ENCODE results near the gene ANXA5.

ANXA5 gene

DNA sequence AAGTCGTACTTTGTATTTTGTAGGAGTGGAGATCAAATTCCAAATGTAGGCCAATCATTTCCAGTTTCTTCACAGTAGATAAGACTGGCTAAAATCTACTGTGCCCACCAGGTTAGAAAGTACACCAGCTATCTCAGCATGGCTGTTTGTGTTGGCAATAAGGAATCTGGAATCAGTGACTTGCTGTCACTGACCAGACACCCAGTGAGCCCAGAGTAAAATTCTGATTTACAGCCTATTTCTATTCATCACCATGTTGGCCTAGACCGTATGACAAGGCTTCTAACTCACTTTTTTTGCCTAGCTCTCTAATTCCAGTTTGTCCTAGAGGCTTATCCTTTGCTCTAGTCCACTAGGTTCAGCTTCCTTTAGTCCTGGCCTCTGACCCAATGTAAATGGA, 42.8 kb upstream of the ANXA5 start:
- Histone ChIP-seq H3K9ac (ENCODE audit: low read length) (no peak overlapping the region), H3K27me3 (ENCODE audit: insufficient read depth, low read length) (no peaks in the 10 kb centered on the region), H3K4me3 (ENCODE audit: low read depth, low read length) (no peak overlapping the region), H3K36me3 (ENCODE audit: control insufficient read depth in 1 of 2, insufficient read depth in 2 of 2, low read length in 2 of 2) (no peaks in the 10 kb centered on the region), H3K9me3 (ENCODE audit: insufficient read depth, low read depth, low read length) (no peaks in the 10 kb centered on the region), H4K12ac (ENCODE audit: low read depth, low read length) (no peak overlapping the region), H4K8ac (ENCODE audit: low read depth, low read length) (no peak overlapping the region), H3K18ac (ENCODE audit: low read length) (no peak overlapping the region), H2AK5ac (ENCODE audit: low read length) (no peak overlapping the region), H2BK120ac (ENCODE audit: insufficient read depth, low read length, poor library complexity) (no peak overlapping the region), H2BK12ac (ENCODE audit: low read length) (no peak overlapping the region), H3K27ac (ENCODE audit: low read depth, low read length) (no peak overlapping the region), H4K91ac (ENCODE audit: low read depth, low read length) (no peak overlapping the region), H3K79me2 (ENCODE audit: control insufficient read depth, insufficient read depth, low read length, poor library complexity) (no peaks in the 10 kb centered on the region), H3K4ac (ENCODE audit: low read depth, low read length) (no peak overlapping the region), H2AFZ (ENCODE audit: insufficient read depth, low read length, poor library complexity) (no peak overlapping the region), H3K4me2 (ENCODE audit: low read length) (no peak overlapping the region), H3K79me1 (ENCODE audit: low read length) (peaks cover 2% of the 10 kb centered on the region), H3K23ac (ENCODE audit: low read length) (no peak overlapping the region), H2BK5ac (ENCODE audit: low read depth, low read length, poor library complexity) (no peak overlapping the region), H3K4me1 (ENCODE audit: control insufficient read depth in 1 of 2, insufficient read depth in 2 of 2, low read length in 2 of 2) (peaks cover 5 to 6% of the 10 kb centered on the region in 2 experiments), H3K14ac (ENCODE audit: low read length) (no peak overlapping the region)
- DNase-seq: no peak
- WGBS (ENCODE audit: extremely low coverage, insufficient coverage, insufficient read length): no CpG with 5 or more reads among the region's 2 CpGs

DNA sequence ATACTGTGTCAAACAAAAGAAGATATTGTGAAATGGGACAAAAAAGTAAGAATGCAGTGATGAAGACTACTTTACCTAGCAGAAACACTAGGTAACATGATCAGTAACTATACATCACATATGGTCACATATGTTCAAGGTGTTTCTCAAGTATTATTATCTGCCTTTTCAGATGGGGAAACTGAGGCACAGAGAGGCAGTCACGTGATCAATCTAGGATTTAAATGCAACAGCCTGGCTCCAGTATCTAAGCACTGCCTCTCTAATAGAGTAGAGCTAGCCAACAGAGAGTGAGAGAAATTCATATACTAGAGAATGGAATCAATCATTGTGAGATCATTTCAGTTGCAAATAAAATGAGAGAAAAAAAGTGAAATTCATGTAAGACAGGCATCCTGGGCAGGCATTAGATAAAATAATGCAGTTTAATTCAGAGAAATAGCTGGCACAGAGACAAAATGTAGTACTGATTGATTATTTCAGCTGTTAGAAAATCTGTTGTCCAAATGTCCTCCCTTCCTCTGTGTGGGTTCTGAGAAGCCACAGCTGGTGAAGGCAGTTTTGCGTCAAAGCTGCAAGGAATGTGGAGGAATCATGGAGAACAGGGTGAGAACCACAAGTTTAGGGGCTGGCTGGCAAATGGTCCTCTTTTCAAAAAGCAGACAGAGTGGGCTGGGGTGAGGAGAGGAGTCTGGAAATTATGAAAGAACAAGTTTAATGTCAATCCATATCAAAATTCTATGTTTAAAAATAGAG, 42.2 kb upstream of the ANXA5 start:
- Histone ChIP-seq H3K4me1 (ENCODE audit: control insufficient read depth in 1 of 2, insufficient read depth in 2 of 2, low read length in 2 of 2) (peaks cover 5 to 6% of the 10 kb centered on the region in 2 experiments), H3K79me2 (ENCODE audit: control insufficient read depth, insufficient read depth, low read length, poor library complexity) (no peaks in the 10 kb centered on the region), H2BK5ac (ENCODE audit: low read depth, low read length, poor library complexity) (no peak overlapping the region), H4K8ac (ENCODE audit: low read depth, low read length) (no peak overlapping the region), H3K14ac (ENCODE audit: low read length) (no peak overlapping the region), H3K4ac (ENCODE audit: low read depth, low read length) (no peak overlapping the region), H4K12ac (ENCODE audit: low read depth, low read length) (no peak overlapping the region), H3K18ac (ENCODE audit: low read length) (no peak overlapping the region), H3K27me3 (ENCODE audit: insufficient read depth, low read length) (no peaks in the 10 kb centered on the region), H3K36me3 (ENCODE audit: control insufficient read depth in 1 of 2, insufficient read depth in 2 of 2, low read length in 2 of 2) (no peaks in the 10 kb centered on the region), H3K23ac (ENCODE audit: low read length) (no peak overlapping the region), H3K9ac (ENCODE audit: low read length) (no peak overlapping the region), H4K91ac (ENCODE audit: low read depth, low read length) (no peak overlapping the region), H2AK5ac (ENCODE audit: low read length) (no peak overlapping the region), H3K79me1 (ENCODE audit: low read length) (peaks cover 2% of the 10 kb centered on the region), H3K9me3 (ENCODE audit: insufficient read depth, low read depth, low read length) (no peaks in the 10 kb centered on the region), H2BK12ac (ENCODE audit: low read length) (no peak overlapping the region), H2BK120ac (ENCODE audit: insufficient read depth, low read length, poor library complexity) (no peak overlapping the region), H3K27ac (ENCODE audit: low read depth, low read length) (no peak overlapping the region), H3K4me2 (ENCODE audit: low read length) (no peak overlapping the region), H2AFZ (ENCODE audit: insufficient read depth, low read length, poor library complexity) (no peak overlapping the region), H3K4me3 (ENCODE audit: low read depth, low read length) (no peak overlapping the region)
- no CpG with 5 or more reads among the region's 2 CpGs for WGBS (ENCODE audit: extremely low coverage, insufficient coverage, insufficient read length)
- no peak for DNase-seq

DNA sequence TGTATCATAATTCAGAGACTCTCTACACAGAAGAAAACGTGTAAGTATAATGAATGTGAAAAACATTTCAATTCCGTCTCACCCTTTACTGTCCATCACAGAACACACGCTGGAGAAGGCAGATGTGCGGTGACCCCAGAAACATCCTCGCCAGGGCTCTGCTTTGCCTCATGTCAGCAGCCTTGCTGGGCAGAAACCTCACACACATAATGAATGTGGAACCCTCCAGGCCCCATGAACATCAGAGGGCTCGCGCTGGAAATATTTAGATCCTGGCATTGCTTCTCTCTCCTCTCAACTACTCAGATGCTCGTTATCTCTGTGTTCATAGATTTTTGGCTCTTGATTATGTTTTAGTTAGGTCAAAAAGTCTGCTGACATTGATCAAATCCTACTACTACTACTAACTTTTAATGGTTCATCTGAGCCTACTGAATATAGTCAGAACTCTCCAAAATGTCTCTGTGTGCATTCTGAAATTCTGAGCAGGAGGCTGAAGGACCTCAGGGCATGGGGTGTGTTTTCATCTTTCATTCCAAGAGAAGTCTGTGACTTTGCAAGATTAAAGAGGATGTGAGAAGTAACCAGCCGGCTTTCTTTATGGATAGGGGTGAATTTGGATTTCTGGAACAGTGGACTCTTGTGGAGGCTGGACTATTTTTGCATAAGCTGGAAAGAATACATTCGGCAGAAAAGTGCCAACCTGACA, 41.2 kb upstream of the ANXA5 start:
- Histone ChIP-seq H3K79me2 (ENCODE audit: control insufficient read depth, insufficient read depth, low read length, poor library complexity) (no peaks in the 10 kb centered on the region), H3K4me1 (ENCODE audit: control insufficient read depth in 1 of 2, insufficient read depth in 2 of 2, low read length in 2 of 2) (peaks cover 5 to 6% of the 10 kb centered on the region in 2 experiments), H3K4ac (ENCODE audit: low read depth, low read length) (no peak overlapping the region), H2BK5ac (ENCODE audit: low read depth, low read length, poor library complexity) (no peak overlapping the region), H4K91ac (ENCODE audit: low read depth, low read length) (no peak overlapping the region), H3K27ac (ENCODE audit: low read depth, low read length) (no peak overlapping the region), H3K79me1 (ENCODE audit: low read length) (peaks cover 2% of the 10 kb centered on the region), H3K36me3 (ENCODE audit: control insufficient read depth in 1 of 2, insufficient read depth in 2 of 2, low read length in 2 of 2) (no peaks in the 10 kb centered on the region), H3K9me3 (ENCODE audit: insufficient read depth, low read depth, low read length) (no peaks in the 10 kb centered on the region), H2BK12ac (ENCODE audit: low read length) (no peak overlapping the region), H3K27me3 (ENCODE audit: insufficient read depth, low read length) (no peaks in the 10 kb centered on the region), H3K4me3 (ENCODE audit: low read depth, low read length) (no peak overlapping the region), H3K18ac (ENCODE audit: low read length) (no peak overlapping the region), H3K14ac (ENCODE audit: low read length) (no peak overlapping the region), H4K12ac (ENCODE audit: low read depth, low read length) (no peak overlapping the region), H2BK120ac (ENCODE audit: insufficient read depth, low read length, poor library complexity) (no peak overlapping the region), H3K4me2 (ENCODE audit: low read length) (no peak overlapping the region), H4K8ac (ENCODE audit: low read depth, low read length) (no peak overlapping the region), H3K23ac (ENCODE audit: low read length) (no peak overlapping the region), H2AFZ (ENCODE audit: insufficient read depth, low read length, poor library complexity) (no peak overlapping the region), H3K9ac (ENCODE audit: low read length) (peak overlapping the region; percentile 62), H2AK5ac (ENCODE audit: low read length) (no peak overlapping the region)
- WGBS (ENCODE audit: extremely low coverage, insufficient coverage, insufficient read length): no CpG with 5 or more reads among the region's 10 CpGs
- no peak for DNase-seq

DNA sequence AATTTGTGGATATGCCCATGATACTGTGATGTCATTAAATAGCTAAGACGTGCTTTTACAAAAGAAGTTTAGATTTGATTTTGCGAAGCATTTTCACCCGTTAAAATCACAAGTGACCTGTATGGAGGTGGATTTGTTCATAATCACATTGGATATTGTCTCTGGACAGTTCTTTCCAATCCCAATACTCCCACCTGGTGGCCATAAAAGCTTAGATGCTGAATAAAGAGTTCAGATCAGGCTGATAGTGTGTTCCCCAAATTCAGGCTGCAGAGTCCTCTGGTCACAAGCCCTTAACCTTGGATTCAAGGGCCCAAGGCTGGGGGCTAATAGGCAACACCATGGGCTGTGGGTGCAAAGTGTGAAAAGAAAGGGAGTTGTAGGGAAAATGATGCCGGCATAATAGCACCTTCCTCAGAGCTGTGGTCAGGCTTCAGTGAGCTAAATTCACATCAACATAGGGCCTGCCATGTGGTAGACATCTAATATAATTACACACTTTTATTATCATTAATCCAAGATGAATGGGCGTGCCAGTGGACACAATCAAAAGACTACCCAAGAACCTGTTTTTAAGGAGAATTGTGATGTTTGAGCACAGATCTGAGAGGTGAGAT, 40.1 kb upstream of the ANXA5 start:
- Histone ChIP-seq H3K4me2 (ENCODE audit: low read length) (no peak overlapping the region), H3K36me3 (ENCODE audit: control insufficient read depth in 1 of 2, insufficient read depth in 2 of 2, low read length in 2 of 2) (no peaks in the 10 kb centered on the region), H3K4me1 (ENCODE audit: control insufficient read depth in 1 of 2, insufficient read depth in 2 of 2, low read length in 2 of 2) (peaks cover 5 to 6% of the 10 kb centered on the region in 2 experiments), H3K27me3 (ENCODE audit: insufficient read depth, low read length) (no peaks in the 10 kb centered on the region), H2AFZ (ENCODE audit: insufficient read depth, low read length, poor library complexity) (no peak overlapping the region), H3K4ac (ENCODE audit: low read depth, low read length) (no peak overlapping the region), H2BK12ac (ENCODE audit: low read length) (no peak overlapping the region), H3K4me3 (ENCODE audit: low read depth, low read length) (no peak overlapping the region), H3K9ac (ENCODE audit: low read length) (no peak overlapping the region), H2AK5ac (ENCODE audit: low read length) (no peak overlapping the region), H3K27ac (ENCODE audit: low read depth, low read length) (no peak overlapping the region), H3K23ac (ENCODE audit: low read length) (no peak overlapping the region), H4K91ac (ENCODE audit: low read depth, low read length) (no peak overlapping the region), H3K14ac (ENCODE audit: low read length) (no peak overlapping the region), H3K79me1 (ENCODE audit: low read length) (peaks cover 2% of the 10 kb centered on the region), H3K9me3 (ENCODE audit: insufficient read depth, low read depth, low read length) (no peaks in the 10 kb centered on the region), H3K18ac (ENCODE audit: low read length) (no peak overlapping the region), H4K8ac (ENCODE audit: low read depth, low read length) (no peak overlapping the region), H2BK5ac (ENCODE audit: low read depth, low read length, poor library complexity) (no peak overlapping the region), H4K12ac (ENCODE audit: low read depth, low read length) (no peak overlapping the region), H3K79me2 (ENCODE audit: control insufficient read depth, insufficient read depth, low read length, poor library complexity) (no peaks in the 10 kb centered on the region), H2BK120ac (ENCODE audit: insufficient read depth, low read length, poor library complexity) (no peak overlapping the region)
- peak in 1 of 2 donors; percentile 82 for DNase-seq
- no CpG with 5 or more reads among the region's 5 CpGs for WGBS (ENCODE audit: extremely low coverage, insufficient coverage, insufficient read length)
